HG03060 (cell line): ENCODE data around the gene KDELR1.
"Not testable (repeated sequence)": the region's sequence is repeated elsewhere in the genome, so short reads cannot be mapped to it uniquely, and the experiment has no call there.

Experiments used
- ATAC-seq: cut with Tn5 transposase; IDR thresholded peaks from one replicate; pipeline ENCODE4 v1.9.1; 2021; ENCODE audit warnings: low read depth, moderate number of reproducible peaks; ENCODE audit not compliant: unreplicated experiment

KDELR1 gene

GRCh38 chr19:48372904-48373303 is 18.4 kb downstream of the KDELR1 start:
- no peak for ATAC-seq

DNA sequence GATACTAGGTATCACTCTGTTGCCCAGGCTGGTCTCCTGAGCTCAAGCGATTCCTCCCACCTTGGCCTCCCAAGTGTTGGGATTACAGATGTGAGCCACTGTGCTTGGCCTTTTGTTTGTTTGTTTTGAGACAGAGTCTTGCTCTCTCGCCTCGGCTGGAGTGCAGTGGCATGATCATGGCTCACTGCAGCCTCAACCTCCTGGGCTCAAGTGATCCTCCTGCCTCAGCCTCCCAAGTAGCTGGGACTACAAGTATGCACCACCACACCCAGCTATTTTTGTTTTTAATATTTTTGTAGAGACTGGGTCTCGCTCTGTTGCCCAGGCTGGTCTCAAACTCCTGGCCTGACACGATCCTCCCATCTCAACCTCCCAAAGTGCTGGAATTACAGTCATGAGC is 19.6 kb downstream of the KDELR1 start:
- not testable (repeated sequence) for ATAC-seq

- ATAC-seq: no peak
Observed at GRCh38 chr19:48371367-48371766, 20.0 kb downstream of the KDELR1 start.

- ATAC-seq: no peak
Observed at GRCh38 chr19:48370955-48371354, 20.4 kb downstream of the KDELR1 start.

DNA sequence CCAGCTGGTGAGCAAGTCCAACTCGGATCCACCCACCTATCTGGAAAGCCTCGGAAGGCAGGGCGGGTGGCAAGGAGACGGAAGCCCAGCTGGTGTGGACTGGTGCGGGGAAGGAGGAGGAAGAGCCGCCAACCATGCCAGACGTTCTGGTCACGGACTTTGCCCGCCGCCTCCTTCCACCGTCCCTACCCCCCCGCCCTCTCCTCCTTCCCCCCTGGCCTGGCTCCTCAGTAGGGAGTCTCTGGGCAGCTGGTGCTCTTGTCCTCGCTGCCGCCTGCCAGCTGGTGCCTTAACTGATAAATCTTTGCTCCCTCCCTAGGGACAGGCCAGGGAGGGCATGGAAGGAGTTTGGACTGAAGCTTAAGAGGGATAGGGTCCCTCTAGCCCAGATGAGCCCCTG is 22.4 kb downstream of the KDELR1 start:
- no peak for ATAC-seq

DNA sequence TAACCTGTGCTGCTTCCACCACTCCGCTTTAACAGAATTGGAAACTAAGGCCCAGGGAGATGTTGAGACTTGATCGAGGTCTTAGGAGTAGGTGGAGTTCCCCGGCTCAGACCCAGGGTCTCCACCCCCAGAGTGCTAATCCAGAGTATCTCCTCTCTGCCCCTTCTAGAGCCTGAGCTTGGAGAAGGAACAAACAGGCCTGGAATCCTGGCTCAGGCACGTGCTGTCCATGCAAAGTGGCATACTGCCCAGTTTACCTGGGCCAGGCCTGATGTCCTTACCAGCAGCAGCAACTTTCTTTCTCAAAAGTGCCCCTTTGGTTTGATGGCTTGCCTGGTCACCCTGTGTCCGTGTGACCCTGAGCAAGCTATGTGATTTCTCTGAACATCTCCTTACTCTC is 23.5 kb downstream of the KDELR1 start:
- ATAC-seq: no peak

DNA sequence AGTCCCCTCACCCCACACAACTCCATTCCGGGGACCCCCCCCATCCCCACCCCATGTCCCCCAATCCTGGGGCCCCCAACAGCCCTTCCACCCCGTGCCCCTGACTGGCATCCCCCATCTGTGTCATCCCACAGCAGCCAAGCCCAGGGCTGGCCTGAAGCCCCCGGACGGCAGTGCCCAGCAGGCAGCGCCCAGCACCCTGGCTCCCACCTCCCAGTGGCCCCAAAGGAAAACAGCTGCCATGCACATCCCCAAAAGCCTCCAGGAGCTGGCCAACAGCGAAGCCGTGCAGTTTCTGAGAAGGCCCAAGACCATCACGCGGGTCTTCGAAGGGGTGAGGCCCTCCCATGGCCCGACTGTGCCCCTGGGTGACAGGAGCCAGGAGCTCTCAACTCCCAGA is 25.7 kb downstream of the KDELR1 start:
- ATAC-seq: no peak

DNA sequence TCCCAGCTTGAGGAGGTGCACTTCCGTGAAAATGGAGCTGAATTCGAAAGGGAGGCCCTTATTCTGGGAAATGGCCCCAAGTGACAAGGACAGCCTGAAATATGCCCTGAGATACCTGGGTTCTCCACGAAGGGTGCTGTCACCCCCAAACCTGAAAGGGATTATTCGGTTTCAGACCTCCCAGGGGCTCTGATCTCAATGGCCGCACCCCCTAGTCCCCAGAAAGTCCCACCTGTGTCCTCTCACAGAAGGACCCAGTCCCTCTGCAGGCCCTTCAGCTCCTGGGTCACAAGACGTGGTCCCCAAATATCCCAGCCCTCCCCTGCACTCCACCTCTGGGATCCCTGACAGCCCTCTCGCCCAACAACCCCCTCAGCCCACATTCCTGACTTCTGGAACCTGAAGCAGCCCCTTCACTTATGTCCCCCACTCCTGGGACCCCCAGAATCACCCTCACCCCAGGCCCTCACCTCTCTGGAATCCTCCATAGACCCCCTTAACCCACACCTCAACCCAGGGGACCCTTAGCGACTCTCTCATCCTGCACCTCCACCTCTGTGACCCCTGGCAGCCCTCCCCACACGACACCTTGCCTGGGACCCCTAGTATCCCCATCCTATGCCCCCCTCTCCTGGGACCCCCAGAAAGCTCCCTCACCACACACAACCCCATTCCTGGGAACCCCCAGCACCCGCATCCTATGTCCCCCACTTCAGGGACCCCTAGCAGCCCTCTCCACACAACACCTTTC is 26.6 kb downstream of the KDELR1 start:
- ATAC-seq: no peak

DNA sequence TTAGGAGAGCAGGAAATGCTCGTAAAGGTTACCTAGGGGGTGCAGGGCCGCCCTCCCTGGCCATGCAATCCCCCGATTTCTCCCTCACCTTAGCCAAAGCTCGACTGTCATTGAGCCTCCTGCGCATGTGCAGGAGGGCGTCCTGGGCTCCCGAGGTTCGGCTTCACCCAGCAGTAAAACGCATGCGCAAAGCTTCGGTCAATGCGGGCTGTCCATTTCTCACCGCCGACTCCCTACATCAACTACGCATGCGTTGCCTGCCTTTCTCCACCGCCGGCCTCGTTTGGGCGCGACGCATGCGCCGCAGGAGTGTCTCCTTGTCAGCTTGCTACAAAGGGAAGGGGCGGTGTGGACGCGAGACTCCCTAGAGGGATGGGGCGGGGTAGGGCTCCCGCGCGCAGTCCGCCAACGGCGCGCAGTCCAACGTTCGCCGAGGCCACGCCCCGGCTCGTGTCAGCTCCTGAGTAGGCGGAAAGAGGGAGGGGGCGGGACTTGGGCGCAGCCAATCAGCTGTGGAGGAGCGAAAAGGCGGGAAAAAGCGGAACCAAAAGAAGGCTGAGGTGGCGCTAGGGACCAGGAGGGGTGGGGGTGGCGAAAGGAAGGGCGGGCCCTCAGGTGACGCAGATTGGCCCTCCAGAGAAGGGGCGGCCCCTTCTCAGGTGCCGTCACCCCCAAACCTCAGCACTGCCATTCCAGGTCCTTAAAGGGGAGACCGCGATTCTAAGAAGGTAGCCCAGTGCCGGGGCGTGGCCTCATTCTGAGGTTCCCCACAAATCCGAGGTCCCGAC is 27.3 kb downstream of the KDELR1 start, which contains the start of the genes SYNGR4 and TMEM143:
SYNGR4 (plus strand) TSS at position 558 of the 788 bp plus-strand sequence. CDS start 1,476 bp downstream, outside the sequence.
TMEM143 (minus strand) TSS at position 131 of the 788 bp plus-strand sequence; CDS start at position 111, 20 bp downstream.
- peak; percentile 73 for ATAC-seq

- ATAC-seq: no peak
Observed at GRCh38 chr19:48363500-48363809, 27.9 kb downstream of the KDELR1 start.

GRCh38 chr19:48362716-48363499 is 28.4 kb downstream of the KDELR1 start:
- ATAC-seq: no peak

GRCh38 chr19:48361912-48362311 is 29.4 kb downstream of the KDELR1 start:
- ATAC-seq: no peak

DNA sequence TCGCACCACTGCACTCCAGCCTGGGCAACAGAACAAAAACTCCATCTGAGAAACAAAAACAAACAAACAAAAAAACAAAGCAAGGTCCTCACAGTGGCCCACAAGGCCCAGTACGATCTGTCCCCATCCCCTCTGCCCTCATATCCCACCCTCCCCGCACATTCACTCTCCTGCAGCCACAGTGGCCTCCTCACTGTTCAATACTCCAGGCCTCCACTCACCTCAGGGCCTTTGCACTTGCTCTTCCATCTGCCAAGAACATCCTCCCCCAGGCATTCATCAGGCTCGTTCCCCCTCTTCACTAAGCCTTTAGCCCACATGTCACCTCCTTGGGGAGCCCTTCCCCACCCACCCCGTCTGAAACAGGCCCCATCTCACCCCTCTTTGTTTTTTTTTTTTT is 32.2 kb downstream of the KDELR1 start:
- no peak for ATAC-seq

DNA sequence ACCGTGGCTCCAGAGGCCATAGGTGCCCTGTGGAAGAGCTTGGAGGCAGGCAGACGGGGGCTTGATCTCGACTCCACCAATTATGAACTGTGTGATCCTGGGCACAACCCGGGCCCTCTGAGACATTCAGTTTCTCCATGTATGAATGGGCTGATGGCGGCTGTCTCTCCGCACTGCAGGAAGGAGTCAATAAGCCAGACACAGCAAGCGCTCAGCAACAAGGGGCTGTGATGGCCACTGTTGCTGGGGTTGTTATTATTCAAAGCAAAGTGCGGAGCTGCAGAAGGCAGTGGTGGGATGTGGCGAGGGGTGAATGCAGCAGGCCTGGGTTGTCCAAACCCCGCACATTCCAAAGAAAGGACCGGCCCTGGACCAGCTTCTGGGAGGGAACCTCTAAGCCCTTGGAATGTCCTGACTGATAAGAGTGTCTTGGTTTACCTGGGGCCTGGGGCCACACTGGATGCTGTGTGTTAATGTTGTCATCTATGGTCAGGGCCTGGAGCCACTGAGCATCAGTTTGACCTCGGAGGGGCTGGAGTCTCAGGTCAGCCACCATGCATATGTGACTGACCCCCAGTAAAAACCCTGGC is 35.9 kb downstream of the KDELR1 start:
- no peak for ATAC-seq

DNA sequence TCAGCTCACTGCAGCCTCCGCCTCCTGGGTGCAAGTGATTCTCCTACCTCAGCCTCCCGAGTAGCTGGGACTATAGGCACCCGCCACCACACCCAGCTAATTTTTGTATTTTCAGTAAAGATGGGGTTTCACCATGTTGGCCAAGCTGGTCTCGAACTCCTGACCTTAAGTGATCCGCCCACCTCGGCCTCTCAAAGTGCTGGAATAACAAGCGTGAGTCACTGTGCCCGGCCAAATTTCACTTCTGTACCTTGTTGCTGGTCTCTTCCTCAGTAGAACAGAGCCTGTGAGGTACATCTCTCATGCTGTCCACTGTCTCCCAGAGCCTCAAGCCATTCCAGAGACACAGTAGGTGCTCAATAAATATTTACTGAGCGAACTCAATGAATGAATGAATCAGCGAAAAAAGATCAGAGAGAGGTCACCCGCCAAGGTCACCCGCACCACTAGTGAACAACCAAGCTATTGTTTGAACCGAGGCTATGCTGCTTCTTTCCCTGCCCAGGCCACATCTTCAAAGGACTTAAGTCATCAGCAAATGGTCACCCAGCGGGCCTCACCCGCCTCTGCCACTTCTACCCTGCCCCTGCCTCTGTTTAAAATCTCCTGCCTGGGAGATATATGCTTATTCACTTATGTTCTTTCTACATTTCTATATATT is 36.9 kb downstream of the KDELR1 start:
- ATAC-seq: no peak

GRCh38 chr19:48353677-48354076 is 37.7 kb downstream of the KDELR1 start:
- ATAC-seq: no peak

- no peak for ATAC-seq
Observed at GRCh38 chr19:48351341-48351752, 40.0 kb downstream of the KDELR1 start.

DNA sequence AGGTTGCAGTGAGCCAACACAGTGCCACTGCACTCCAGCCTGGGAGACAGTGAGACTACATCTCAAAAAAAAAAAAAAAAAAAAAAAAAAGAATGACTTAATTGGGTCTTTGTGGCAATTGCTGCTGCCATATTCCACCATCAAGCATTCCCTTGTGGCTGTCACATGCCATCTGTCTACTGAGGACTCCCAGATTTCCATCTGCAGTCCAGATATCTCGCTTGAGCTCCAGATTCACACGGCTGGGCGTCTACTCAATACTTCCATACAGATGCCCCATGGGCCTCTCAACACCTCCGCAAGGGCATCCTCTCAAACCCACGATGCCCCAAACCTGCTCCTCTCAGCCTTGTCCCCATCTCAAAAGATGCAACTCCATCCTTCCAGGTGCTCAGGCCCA is 40.5 kb downstream of the KDELR1 start:
- ATAC-seq: no peak

GRCh38 chr19:48348737-48349136 is 42.6 kb downstream of the KDELR1 start:
- no peak for ATAC-seq

- ATAC-seq: no peak
Observed at GRCh38 chr19:48348045-48348444, 43.3 kb downstream of the KDELR1 start.
